HG02623 (cell line): ENCODE results near the gene NDUFAF2.
"Not testable (repeated sequence)": the region's sequence is repeated elsewhere in the genome, so short reads cannot be mapped to it uniquely, and the experiment has no call there.

Experiments
- ATAC-seq: cut with Tn5 transposase; IDR thresholded peaks from one replicate; pipeline ENCODE4 v1.9.1; 2021; ENCODE audit warnings: moderate library complexity; ENCODE audit not compliant: unreplicated experiment

Gene NDUFAF2, protein sequence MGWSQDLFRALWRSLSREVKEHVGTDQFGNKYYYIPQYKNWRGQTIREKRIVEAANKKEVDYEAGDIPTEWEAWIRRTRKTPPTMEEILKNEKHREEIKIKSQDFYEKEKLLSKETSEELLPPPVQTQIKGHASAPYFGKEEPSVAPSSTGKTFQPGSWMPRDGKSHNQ

GRCh38 chr5:60944904-60945812 lies at the start of gene NDUFAF2, which contains the start of gene ERCC8:
Gene NDUFAF2 (plus strand): TSS chr5:60945205. CDS start chr5:60945256, 51 bp downstream.
Gene ERCC8 (minus strand): TSS chr5:60945070. CDS start chr5:60945008, 62 bp downstream.
- ATAC-seq: peak; percentile 100

DNA sequence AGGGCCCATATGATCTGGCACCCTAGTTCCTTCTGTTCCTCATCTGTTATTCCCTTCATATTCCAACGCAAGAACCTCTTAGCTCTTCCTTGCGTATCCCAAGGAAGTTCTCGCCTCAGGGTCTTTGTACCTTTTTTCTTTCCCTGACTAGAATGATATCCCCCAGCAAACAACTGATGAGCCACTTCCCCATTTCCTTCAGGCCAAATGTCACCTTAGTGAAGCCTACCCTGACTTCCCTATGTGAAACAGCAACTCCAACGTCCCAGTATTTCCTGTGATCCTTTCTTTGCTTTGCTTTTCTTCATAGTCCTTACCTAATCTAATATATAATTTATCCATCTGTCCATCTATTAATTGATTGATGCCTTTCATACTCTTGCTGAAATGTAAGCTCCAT lies 48.0 kb upstream of the NDUFAF2 start:
- no peak for ATAC-seq

DNA sequence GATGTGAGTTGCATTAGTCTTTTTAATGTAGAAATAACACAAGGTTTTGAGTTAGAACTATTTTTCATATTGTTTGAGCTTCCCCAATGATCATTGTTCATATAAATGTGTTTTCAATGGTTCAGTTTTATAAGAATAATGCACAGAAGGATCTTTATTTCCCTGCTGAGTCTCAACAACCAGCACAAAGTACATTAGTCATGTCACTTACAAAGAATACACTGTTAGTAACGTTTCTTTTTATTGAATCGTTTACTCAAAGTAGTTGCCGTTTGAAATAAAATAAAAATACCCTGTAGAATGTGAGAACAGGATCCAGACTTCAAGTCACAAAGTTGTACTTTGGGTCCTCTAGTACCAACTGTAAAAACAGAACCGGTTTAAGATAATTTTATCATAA lies 41.6 kb upstream of the NDUFAF2 start:
- ATAC-seq: no peak

DNA sequence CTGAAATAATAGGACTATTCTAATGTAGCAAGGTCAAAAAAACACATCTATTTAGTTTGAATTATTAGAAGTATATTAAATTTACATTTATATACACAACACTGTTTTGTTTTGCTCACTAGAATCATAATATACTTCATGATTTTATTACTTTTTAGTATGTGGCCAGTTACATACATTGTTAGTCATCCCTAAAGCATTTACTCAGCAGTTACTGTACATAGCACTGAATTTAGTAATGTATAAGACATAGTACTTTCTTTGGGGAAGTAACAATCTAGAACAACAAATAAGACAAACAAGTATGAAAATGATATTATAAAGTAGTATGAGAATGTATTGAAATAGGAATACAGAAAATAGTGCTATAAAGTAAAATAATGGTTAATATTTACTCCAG lies 28.4 kb upstream of the NDUFAF2 start:
- ATAC-seq: no peak

- ATAC-seq: no peak
Measured at GRCh38 chr5:60918466-60918865, 26.5 kb upstream of the NDUFAF2 start.

- no peak for ATAC-seq
Measured at GRCh38 chr5:60927450-60927849, 17.6 kb upstream of the NDUFAF2 start.

- ATAC-seq: no peak
Measured at GRCh38 chr5:60929024-60929423, 16.0 kb upstream of the NDUFAF2 start.

DNA sequence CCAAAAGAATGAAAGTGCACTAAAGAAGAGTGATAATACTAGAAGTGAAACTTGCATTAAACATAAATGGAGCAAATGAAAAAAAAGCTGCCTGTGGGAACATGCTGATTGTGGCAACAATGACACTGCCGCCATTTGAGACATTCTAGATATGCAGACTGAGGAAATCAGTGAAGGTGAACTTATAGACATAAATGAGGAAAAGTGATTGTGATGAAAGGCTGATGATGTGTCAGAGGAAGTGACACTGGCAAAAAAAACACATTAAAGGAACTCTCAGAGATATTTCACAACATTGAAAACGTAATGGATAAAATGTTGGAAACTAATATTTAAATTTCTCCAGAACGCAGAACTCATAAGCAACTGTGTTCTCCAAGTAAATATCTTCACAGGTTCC lies 1.4 kb upstream of the NDUFAF2 start:
- no peak for ATAC-seq

DNA sequence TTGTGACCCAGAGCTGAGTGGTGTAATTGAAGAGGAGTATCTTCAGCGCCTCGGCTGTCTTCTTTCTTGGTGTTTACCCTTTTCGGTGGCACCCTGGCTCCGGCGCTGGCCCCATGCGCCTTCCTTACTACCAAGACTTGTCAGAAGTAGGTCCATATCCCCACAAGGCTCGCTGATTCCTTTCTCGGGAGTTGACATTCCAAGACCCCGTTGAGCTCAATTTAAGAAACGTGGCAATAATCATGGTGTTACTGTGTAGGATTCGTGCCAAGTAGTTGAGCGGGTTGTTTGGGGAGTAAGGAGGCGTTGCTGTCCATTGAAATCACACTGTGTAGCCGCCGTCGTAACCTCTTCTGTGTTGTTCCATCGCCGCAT lies 795 bp downstream of the NDUFAF2 start:
- peak; percentile 14 for ATAC-seq

GRCh38 chr5:60948738-60949137 lies 3.7 kb downstream of the NDUFAF2 start:
- no peak for ATAC-seq

DNA sequence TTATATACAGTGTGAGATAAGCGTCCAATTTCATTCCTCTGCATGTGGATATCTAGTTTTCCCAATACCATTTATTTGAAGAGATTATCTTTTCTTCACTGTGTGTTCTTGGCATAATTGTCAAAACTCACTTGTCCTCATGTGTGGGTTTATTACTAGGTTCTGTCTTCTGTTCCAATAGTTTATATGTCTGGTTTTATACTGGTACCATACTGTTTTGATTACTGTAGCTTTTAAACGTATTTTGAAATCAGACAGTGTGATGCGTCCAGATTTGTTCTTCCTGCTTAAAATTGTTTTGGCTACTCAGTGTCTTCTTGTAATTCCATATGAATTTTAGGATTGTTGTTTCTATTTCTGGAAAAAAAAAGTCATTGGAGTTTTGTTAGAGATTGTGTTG lies 10.2 kb downstream of the NDUFAF2 start:
- ATAC-seq: no peak

DNA sequence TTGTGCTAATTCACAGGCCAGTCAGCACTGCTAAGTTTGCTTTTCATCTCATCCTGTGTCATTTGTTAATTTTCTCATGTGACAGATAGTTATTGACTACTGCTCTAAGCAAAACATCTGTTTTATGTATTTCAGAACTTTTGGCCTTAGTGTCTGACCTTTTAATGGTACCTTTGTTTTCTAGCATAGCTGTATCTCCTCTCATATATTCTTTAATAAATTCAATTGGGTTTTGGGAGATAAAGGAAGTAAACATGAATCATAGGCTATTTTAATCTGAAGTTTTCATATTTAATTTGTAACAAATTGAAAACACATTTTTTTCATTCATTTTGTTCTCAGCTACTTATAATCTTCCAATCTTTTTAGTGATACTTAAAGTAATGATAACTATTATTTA lies 13.1 kb downstream of the NDUFAF2 start:
- ATAC-seq: no peak

DNA sequence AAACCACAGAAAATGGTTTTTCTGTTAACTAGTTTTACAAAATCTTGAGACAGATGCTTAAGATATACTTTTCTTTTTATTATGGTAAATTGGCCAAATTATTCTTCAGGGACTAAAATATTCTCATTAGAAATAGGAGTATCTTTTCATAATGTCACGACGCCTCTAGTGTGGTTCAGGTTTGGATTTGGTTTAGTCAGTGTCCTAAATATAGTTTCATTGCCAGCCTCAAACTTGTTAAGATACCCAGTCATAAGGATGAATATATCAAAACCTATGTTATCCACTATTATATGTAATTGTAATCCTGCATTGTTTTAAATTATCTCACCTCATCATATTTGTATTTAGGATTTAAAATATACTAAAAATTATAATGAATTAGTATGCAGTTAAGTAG lies 13.7 kb downstream of the NDUFAF2 start:
- ATAC-seq: no peak

GRCh38 chr5:60959156-60959555 lies 14.2 kb downstream of the NDUFAF2 start:
- ATAC-seq: no peak

DNA sequence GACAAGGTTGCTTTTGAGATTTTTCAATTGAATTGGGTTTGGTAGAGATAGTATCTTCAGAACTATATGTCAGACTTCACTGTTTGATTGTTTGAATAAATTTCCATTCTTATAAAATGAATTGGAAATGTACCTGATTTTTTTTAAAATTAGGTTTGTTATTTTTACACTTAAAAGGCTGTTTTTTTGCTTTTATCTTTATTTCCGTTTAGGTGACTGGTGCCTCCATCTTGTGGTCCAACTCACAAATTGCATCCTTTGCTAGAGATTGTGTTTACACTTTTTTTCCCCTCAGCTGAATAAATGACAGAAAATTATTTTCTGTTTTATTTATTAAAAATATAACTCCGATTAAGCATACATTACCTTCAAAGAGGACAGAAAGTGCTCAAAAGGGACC lies 15.6 kb downstream of the NDUFAF2 start:
- no peak for ATAC-seq

DNA sequence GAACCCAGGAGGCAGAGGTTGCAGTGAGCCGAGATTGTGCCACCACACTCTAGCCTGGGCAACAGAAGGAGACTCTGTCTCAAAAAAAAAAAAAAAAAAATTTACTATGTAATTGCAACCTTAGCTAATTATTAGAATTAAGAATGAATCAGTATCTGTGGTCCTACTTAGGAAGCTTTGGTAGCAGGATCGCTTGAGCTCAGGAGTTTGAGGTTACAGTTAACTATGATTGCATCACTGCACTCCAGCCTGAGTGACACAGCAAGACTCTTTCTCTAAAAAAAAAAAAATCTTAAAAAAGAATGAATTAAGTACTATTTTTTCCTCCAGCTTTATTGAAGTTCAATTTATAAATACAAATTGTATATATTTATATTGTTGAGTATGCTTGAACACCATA lies 16.7 kb downstream of the NDUFAF2 start:
- ATAC-seq: no peak

- ATAC-seq: no peak
Measured at GRCh38 chr5:60972231-60972630, 27.2 kb downstream of the NDUFAF2 start.

DNA sequence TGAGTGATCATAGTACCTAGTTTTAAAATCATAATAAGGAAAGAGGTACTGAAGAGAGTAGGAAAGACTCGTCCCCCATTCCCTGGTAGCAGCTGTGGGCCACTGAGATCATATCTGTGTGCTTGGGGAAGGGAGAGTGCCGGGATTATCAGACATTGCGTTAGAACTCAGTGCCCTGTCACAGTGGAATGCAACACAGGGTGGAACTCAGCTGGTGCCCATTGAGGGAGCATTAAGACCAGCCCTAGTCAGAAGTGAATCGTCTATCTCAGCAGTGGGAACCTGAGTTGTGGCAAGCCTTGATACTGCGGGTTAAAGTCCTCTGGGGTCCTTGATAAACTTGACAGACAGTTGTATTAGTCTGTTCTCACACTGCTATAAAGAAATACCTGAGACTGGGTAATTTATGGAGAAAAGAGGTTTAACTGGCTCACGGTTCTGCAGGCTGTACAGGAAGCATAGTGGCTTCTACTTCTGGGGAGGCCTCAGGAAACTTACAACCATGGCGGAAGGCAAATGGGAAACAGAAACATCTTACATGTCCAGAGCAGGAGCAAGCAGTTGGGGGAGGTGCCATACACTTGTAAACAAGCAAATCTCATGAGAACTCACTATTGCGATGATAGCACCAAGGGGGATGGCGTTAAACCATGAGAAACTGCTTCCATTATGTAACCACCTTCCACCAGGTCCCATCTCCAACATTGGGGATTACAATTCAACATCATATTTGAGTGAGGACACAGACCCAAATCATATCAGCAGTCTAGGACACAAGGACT lies 33.1 kb downstream of the NDUFAF2 start:
- ATAC-seq: no peak

DNA sequence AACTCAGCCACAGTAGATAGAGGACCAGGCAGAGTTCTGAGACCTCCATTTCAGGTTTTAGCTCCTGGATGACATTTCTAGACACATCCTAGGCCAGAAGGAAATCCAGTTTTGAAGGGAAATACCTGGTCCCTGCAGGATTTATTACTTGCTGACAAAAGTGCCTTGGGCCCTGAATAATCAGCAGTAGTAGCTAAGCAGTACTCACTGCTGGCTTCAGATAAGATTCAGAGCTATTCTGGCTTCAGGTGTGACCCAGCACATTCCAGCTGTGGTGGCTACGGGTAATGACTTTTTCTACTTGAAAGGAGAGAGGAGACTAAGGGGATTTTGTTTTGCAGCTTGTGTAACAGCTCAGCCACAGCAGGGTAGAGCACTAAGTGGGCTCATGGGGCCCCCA lies 34.0 kb downstream of the NDUFAF2 start:
- no peak for ATAC-seq

GRCh38 chr5:60980511-60980910 lies 35.5 kb downstream of the NDUFAF2 start:
- no peak for ATAC-seq

GRCh38 chr5:60982127-60982526 lies 37.1 kb downstream of the NDUFAF2 start:
- not testable (repeated sequence) for ATAC-seq

- no peak for ATAC-seq
Measured at GRCh38 chr5:60989790-60990189, 44.8 kb downstream of the NDUFAF2 start.
